NCI-H2227 treated with DMSO at 0.1 percent for 48 hours (cell line): ENCODE results near the gene SPACA1.
"Not testable (repeated sequence)": the region's sequence is repeated elsewhere in the genome, so short reads cannot be mapped to it uniquely, and the experiment has no call there.

Experiments
- DNase-seq: peaks from one replicate; lab custom pipeline; 2025; lab: John Stamatoyannopoulos, UW

SPACA1 gene, protein sequence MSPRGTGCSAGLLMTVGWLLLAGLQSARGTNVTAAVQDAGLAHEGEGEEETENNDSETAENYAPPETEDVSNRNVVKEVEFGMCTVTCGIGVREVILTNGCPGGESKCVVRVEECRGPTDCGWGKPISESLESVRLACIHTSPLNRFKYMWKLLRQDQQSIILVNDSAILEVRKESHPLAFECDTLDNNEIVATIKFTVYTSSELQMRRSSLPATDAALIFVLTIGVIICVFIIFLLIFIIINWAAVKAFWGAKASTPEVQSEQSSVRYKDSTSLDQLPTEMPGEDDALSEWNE

DNA sequence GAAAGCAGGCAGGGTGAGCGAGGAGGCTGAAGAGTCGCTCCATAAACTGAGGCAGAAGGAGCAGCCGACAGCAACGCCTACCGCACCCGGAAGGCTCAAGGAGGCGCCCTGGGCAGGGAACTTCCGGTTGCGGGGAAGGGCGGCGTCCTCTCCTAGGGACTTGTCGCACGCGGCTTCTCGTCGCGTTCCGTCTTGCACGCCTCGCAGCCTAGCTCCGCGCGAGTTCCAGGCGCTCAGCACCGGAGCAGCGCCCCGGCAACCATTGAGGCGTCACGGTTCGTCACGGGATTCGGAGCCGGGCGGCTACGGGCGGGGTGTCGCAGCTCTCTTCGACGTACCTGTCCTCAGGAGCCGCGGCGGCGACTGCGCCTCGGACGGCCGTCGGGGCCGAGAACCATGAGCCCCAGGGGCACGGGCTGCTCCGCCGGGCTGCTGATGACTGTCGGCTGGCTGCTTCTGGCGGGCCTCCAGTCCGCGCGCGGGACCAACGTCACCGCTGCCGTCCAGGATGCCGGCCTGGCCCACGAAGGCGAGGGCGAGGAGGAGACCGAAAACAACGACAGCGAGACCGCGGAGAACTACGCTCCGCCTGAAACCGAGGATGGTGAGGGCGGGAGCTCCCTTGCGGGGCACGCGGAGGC, at the start of gene SPACA1:
Gene SPACA1, plus strand, starts transcription at position 332 of the 641 bp plus-strand sequence. Its CDS starts 65 bp downstream, at position 397.
- no peak for DNase-seq

DNA sequence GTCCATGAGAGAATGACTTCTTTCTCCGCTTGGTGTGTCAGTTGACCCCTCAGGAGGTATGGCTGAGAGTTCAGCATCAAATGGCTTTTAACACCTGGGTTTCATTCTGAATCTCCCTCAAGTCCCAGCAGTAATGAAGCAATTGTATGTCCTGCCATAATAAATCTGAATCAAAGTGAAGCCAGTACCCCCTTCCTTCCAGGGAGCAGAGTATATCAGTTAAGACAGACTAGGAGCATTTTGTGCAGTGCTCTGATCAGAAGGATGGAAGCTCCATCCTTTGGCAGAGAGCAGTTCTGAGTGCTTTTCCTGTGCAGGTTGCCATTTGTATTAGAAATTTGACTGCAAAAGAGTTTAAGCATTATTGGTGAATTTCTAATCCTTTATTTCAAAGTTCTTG, 46.9 kb upstream of the SPACA1 start:
- DNase-seq = no peak

DNA sequence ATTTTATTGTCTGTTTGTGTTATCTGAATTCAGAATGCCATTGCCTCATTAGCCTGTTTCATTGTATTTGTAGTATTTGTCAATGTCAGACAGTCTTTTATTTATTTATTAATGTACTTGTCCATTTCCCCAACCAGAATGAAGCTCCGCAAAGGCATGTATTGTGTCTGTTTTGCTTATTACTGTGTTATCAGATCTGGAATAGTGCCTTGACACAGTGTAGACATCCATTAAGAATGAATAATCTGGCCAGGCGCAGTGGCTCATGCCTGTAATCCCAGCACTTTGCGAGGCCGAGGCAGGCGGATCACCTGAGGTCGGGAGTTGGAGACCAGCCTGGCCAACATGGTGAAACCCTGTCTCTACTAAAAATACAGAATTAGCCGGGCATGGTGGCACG, 46.4 kb upstream of the SPACA1 start:
- not testable (repeated sequence) for DNase-seq

DNA sequence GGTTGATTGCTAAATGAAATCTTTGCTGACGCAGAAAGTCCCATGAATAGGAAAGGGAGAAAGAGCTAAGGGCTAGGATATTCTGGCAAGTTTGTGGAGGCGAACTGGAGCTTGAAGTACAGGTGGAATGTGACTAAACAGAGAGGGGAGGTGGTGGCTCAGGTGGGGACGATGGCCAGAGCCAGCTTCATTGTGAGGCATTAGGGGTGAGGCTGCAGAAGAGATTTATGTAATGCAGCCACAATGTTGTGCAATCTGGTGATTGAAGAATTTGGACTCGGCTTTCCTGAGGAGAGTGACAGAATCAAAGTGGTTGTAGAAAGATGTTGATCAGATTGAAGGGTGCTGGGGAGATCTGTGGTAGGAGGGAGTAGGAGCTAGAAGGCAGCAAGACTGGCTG, 42.9 kb upstream of the SPACA1 start:
- no peak for DNase-seq

DNA sequence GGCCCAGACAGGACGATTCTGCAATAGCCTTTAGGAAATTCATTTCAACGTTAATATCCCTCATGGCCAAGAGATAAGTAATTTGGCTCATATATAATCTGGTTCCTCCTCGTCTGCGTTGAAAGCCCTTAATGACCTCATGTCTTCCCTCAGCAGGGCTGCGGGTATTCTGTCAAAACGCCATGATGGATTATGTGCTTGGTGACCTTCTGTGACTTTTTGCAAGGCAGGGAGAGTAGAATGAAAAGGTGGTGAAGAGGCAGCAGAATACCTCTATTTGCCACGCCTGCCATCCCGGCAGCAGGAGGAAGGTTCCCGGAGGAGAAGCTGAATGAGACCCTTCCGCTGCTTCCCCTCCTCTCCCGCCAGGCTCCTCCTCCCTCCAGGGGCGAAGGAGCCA, 41.1 kb upstream of the SPACA1 start:
- DNase-seq = peak; percentile 60

DNA sequence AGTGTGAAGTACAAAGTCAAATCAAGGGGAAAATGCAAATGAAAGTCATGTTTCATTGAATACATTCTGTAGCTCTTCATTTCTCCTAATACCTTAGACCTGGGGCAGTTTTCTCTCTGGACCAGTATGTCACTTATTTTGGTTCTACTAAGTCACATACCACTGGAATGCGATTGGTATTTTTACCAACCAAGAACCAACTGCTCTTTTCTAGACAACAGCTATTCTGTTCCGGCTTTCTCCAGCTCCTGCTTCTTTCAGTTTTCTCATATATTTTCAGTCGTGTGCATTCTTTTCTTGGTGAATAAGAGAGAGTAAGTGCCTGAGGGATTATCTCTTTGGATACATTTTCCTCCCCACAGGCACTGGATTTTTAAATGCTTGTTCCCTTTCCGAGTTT, 39.2 kb upstream of the SPACA1 start:
- no peak for DNase-seq

DNA sequence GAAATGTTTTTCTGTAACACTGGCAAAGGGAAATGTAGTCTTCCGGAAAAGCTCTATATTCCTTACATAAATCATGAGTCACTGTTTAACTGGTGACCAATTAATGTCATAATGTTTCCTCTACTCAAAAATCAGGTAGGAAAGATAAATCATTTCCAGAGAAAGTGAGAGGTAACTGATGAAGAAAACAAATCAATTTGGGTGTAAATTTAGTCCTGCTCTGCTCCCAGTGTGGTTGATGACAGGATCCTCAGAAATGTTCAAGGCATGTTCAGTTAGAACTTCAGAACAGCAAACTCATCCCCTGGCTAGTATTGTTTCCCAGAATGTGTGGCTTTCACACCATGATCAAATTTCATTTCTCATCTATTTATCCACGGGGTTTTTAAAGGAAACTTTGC, 38.8 kb upstream of the SPACA1 start:
- DNase-seq = no peak

DNA sequence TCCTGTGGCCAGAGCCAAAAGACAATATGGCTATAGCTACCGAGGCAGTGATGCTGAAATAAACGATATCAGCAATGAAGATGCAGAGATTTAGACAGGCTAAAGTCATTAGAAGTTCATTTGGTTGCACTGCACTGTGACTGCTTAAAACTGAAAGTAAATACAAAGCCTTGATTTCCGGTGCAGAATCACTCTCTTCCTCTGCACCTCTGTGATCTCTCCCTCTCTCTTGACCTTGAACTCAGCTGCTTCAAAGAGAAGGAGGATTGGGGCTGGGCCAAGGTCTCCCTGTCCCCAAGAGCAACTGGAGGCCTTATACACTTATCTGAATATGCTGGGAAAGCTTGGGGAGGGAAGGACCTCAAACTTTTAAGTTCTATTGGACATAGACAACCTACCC, 34.6 kb upstream of the SPACA1 start:
- no peak for DNase-seq

DNA sequence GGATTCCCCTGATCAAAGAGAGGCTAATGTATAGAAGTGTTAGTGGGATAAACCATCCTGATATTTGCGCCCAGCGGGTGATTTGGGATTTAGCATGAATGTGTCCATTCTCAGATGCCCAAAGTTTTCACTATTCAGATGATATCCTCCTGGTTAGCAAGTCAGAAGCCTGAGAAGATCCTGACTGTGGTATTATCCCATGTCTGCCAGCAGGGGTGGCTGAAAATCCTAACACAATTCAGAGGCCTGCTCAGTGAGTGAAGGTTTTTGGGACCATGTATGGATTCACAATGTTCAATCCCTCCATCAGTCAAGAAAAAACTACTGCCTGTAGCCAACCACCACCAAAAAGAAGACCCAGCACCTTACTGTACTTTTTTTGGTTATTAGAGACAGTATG, 34.1 kb upstream of the SPACA1 start:
- no peak for DNase-seq

DNA sequence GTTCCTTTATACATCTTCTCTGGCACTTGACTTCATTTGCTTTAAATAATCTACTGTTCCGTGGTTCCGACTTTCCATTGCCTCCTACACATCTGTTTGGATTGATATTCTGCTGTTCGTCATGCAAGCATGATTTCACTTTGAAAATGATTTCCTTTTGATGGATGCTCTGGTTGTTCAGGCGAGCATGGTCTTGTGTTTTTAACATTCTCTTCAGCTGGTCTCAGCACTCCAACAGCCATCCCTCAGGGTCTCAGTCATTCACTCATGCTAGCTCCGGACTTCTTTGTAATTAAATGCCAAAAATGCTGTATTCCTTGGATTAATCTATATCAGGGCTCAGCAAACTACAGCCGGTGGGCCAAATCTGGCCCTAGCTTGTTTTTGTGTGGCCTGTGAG, 27.2 kb upstream of the SPACA1 start:
- no peak for DNase-seq

DNA sequence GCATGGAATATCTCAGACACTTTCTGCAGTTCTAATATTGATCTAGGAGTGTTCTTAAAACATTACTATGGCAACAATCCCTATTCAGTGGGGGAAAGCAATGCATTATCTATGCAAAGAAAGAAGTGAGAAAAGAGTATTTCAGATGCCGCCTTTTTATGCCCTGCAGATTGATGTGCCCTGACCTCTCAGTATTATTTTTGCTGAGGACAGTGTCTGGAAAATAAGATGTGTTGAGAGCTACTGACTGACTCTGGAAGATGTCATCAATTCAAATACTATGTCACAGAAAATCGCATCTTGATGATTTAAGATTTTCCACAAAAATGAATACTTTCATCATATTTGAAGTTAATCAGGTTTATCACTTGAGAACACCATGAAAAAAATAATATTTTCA, 22.9 kb upstream of the SPACA1 start:
- DNase-seq = no peak

DNA sequence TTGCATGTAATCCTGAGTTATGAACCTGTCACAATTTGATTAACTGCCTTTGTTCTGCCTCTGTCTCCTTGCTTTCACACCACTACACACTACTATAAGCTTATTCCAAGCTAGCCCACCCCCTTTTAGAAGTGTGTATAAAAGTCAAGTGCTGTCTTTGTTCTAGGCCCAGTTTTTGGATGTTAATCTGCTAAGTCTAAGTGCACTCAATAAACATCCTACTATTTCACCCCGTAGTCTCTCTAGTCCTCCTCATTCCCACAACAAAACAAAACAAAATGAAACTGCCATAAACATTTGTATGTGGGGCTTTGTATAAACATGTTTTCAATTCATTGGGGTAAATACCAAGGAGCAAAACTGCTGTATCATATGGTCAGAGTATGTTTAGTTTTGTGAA, 16.1 kb upstream of the SPACA1 start:
- no peak for DNase-seq

DNA sequence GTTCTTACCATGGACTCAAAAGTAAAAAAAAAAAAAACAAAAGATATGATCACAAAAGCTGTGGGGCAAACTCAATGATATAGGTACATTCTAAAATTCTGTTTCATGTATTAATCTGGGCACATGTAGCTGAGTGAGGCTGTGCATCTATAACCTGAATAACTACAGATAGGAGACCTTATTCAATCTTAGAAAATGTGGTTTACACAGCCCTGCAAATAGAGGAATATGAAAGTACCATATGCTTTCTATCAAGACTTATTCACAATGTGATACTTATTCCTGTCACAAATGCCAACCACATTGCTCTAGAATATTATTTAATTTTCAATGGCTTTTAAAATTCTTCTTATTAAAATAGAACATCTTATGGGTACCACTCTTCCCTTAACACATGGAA, 3.1 kb upstream of the SPACA1 start:
- DNase-seq = no peak

DNA sequence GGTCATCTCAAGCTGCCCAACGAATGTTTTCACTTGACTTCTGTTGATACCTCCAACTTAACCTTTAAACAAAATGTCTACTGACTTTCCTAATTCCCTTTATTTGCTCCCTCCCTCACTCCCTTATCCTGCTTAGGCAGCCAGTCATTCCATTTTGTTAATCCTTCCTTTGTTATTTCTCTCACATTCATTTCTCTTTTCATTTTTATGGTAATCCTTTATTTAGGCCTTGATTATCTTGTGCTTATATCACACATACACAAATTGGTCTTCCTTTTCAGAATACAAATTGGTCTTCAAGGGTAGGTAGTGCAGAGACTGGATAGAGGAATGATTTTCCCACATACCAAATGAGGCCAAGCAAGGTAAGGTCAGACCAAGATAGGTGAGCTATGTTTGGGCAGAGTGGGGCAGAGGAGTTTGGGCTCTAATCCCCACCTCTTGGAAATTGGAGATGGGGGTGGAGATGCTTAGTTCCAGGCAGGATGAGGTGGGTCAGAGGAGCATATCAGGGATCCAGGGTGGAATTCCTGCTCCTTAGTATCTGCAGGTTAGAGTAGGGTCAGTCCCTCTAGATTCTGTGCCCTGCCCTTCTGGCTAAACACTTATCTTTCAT, 2.0 kb upstream of the SPACA1 start:
- DNase-seq = no peak

DNA sequence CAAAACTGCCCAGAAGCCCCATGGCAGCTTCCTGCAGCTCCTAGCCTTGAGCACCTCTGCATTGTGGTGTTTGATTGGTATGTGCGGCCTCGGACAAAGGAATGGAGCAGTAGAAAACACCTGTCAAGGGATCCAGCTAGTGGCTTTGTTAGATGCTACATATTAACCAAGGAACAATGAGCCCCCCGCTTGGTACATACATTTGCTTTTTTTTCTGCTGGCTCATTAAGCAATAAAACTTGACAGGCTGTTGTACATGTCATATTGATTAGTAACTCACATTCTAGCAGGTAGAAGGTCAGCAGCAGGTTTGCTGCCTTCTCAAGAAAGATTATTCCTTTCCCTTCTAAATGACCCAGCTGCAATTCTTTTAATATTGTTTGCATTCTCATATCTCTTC, 937 bp downstream of the SPACA1 start:
- DNase-seq = no peak

DNA sequence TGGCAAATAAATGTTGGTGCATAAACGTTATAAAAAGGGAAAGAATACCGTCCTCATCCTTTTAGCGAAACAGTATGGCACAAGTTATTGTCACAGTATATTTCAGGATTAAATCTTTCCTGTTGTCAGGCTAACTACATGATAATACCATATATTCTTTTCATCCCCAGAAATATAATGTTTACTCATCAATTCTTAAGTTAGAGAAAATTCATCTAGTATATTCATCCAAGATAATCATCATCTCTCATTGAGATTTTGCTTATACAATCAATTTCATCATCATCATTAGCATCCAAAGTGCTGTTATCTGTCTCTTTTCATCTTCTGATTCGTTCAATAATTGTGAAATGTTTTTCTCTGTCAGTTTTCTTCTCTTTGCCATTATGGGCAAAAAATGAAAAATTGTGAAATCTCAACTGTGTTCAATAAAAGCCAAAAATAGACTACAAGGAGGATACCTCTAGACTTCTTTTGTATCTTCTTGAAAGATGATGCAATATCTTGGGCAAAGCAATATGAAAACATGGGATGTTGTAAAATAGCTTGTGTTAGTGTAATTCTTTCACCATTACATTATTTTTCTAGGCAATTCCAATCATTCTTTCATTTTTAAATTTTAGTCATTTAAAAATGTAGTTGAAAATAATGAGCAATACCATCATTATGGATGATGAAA, 2.6 kb downstream of the SPACA1 start:
- no peak for DNase-seq

DNA sequence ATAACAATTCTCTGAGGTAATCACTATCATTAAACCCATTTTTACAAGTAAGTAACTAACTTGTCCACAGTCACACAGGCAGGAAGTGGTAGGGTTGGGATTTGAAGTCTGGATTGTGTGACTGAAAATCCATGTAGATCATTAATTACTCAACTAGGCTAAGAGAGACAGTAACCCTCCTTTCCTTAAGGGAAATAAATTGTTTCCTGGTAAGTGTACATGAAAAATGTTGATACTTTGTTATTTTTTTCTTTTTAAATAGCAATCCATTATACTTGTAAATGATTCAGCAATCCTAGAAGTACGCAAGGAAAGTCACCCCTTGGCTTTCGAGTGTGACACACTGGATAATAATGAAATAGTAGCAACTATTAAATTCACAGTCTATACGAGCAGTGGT, 11.6 kb downstream of the SPACA1 start:
- no peak for DNase-seq

DNA sequence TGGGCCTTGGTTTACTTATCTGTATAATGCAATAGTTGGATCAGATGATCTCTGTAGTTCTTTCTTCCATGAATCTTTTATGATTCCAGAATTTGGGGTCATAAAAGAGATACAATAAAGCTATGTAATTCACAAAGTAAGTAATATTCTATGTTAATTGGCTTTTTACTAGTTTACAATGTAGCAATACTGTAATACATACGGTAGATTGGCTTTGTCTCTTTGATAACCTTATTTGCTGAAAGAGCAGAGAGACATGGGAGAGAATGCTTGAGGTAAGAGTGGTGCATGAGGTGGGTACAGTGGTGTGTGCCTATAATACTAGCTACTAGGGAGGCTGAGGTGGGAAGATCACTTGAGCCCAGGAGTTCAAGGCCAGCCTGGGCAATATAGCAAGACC, 14.7 kb downstream of the SPACA1 start:
- DNase-seq = no peak

DNA sequence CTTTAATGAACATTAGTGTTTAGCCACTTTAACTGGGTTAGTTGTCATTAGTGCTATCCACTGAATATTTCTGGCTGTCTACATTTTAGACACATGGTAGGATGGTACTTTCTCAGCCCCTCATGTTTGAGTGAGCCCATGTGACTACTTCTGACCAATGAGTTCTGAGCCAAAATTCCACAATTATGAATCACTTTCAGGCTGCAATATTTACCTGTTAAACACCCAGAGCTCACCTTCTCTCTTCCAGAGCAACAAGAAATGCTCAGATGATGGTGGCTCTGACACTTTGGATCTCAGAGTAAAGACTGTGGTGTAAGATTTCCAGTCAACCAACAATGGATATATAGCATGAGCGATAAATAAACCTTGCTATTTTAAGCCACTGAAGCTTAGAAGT, 24.8 kb downstream of the SPACA1 start:
- DNase-seq = no peak

DNA sequence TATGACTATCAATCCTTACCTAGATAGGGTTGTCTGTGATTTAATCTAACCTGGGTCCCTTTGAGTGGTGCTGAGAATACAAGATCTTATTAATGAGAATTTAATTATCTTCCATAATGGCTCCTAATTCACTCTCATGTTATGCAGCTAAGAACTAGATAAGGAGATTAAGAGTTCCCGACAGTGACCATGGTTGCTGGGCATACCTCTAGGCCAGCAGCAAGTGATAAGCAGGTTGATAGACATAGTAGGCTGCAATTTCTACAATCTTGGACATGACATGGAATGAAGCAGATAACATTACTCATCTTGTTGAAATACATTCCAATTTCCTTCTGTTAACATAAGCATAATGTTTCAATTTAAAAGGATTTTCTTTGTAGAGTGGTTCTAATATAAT, 27.1 kb downstream of the SPACA1 start:
- DNase-seq = no peak

DNA sequence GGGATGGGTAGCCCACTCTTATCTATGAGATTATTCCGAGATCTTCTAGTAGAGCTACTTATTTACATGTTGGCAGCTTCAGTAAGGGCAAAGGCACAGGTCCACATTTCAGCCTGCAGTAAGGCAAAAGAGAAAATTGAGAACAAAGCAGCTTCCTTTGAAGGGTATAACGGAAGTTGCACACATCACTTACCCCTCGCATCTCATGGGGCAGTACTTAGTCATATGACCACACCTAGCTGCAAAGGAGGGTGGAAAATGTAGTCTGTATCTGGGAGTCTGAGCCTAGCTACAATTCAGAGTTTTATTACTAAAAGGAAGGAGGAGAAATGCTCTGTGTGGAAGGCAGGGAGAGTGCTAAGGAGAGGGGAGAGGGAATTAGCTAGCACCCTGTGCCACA, 29.7 kb downstream of the SPACA1 start:
- no peak for DNase-seq

DNA sequence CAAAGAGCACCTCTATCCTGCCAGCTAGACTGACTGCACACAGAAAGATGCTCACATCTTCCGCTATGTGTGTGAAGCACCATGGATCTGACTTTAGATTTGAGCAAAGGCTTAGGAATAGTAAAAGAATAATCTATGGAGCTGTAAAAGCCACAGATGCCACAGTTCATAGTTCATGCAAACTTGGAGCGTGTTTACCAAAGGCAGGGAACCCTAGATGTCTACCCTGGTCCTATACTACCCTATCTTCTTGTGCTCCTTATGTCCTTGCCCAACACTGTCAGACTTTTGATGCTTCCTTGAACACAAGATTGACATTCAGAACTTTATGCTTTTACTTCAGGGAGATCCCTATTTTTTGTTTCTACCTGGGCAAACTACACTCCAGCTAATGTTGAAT, 39.2 kb downstream of the SPACA1 start:
- DNase-seq = no peak

DNA sequence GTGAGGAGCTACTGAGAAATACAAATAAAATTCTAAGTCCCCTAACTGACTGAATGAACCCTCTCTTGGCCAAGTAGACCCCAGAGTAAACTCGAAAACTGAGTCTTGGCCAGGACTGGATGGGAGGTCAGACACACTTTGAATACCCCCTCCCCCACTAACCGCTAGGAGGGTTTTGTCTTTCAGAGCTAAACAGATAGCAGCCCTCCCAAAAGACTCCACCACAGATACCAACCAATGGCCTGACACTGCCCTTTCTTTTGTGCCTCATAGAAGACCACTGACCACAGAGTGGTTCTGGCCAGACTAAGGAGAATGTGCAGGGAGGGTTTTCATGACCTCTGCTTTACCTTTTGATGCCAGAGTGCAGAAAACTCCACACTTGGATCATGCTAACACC, 42.1 kb downstream of the SPACA1 start:
- DNase-seq = no peak
